SK-N-SH (cell line): ENCODE measurements around the gene DYNLL1.

Source experiments
- EP300 ChIP-seq, 2 experiments: IDR thresholded peaks; 2 replicates each; pipeline versions ENCODE4 v1.4.0 to v1.6.1; 2012; ENCODE audit warnings: borderline replicate concordance in 1 of 2, low read depth in 1 of 2, low read length in 1 of 2
- FOXJ3 ChIP-seq: sonication (generic); formaldehyde crosslinking; IDR thresholded peaks from 2 replicates; pipeline ENCODE4 v1.5.1; 2020; ENCODE audit warnings: mild to moderate bottlenecking, missing genetic modification reagents
- POLR2AphosphoS5 ChIP-seq: IDR thresholded peaks from 2 replicates; pipeline ENCODE4 v1.6.1; 2012; ENCODE audit warnings: low read depth, low read length
- SMC3 ChIP-seq: IDR thresholded peaks from 2 replicates; pipeline ENCODE4 v1.6.1; 2012; ENCODE audit warnings: low read depth, low read length, improper control_type of control experiment
- TAF1 ChIP-seq: IDR thresholded peaks from 2 replicates; pipeline ENCODE4 v1.6.1; 2012; ENCODE audit warnings: low read depth, mild to moderate bottlenecking, low read length, moderate library complexity, borderline replicate concordance
- YY1 ChIP-seq: IDR thresholded peaks from 2 replicates; pipeline ENCODE4 v1.4.0; 2012; ENCODE audit warnings: low read depth, mild to moderate bottlenecking
- TF ChIP-seq, protein P1 (sequence below): fragments of 200-600 bp; sonication (generic); IDR thresholded peaks from 2 replicates; pipeline ENCODE4 v1.6.1; 2017; ENCODE audit warnings: antibody characterized with exemption, mild to moderate bottlenecking, moderate library complexity
- TF ChIP-seq, protein P2 (sequence below): IDR thresholded peaks from 2 replicates; pipeline ENCODE4 v1.6.1; 2012; ENCODE audit warnings: mild to moderate bottlenecking, low read depth, low read length, moderate library complexity

DNA sequence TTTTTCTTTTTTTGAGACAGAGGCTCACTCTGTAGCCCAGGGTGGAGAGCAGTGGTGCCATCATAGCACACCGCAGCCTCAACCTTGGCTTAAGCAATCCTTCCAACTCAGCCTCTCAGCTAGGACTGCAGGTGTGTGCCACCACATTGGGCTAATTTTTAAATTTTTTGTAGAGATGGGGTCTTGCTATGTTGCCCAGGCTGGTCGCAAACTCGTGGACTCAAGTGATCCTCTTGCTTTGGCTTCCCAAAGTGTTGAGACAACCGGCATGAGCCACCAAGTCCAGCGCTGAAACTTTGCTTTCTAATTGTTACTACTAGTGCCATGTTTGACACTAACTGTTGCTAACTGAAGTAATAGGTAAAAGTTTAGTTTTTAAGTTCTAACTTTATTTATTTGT is 46.3 kb downstream of the DYNLL1 start:
- TF ChIP-seq, protein P1, sequence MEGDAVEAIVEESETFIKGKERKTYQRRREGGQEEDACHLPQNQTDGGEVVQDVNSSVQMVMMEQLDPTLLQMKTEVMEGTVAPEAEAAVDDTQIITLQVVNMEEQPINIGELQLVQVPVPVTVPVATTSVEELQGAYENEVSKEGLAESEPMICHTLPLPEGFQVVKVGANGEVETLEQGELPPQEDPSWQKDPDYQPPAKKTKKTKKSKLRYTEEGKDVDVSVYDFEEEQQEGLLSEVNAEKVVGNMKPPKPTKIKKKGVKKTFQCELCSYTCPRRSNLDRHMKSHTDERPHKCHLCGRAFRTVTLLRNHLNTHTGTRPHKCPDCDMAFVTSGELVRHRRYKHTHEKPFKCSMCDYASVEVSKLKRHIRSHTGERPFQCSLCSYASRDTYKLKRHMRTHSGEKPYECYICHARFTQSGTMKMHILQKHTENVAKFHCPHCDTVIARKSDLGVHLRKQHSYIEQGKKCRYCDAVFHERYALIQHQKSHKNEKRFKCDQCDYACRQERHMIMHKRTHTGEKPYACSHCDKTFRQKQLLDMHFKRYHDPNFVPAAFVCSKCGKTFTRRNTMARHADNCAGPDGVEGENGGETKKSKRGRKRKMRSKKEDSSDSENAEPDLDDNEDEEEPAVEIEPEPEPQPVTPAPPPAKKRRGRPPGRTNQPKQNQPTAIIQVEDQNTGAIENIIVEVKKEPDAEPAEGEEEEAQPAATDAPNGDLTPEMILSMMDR, result no peak
- no peak for TF ChIP-seq EP300 (IDR thresholded peaks at IDR 0.05; ENCODE audit: borderline replicate concordance in 1 of 2, low read depth in 1 of 2, low read length in 1 of 2)
- TF ChIP-seq, protein P2, sequence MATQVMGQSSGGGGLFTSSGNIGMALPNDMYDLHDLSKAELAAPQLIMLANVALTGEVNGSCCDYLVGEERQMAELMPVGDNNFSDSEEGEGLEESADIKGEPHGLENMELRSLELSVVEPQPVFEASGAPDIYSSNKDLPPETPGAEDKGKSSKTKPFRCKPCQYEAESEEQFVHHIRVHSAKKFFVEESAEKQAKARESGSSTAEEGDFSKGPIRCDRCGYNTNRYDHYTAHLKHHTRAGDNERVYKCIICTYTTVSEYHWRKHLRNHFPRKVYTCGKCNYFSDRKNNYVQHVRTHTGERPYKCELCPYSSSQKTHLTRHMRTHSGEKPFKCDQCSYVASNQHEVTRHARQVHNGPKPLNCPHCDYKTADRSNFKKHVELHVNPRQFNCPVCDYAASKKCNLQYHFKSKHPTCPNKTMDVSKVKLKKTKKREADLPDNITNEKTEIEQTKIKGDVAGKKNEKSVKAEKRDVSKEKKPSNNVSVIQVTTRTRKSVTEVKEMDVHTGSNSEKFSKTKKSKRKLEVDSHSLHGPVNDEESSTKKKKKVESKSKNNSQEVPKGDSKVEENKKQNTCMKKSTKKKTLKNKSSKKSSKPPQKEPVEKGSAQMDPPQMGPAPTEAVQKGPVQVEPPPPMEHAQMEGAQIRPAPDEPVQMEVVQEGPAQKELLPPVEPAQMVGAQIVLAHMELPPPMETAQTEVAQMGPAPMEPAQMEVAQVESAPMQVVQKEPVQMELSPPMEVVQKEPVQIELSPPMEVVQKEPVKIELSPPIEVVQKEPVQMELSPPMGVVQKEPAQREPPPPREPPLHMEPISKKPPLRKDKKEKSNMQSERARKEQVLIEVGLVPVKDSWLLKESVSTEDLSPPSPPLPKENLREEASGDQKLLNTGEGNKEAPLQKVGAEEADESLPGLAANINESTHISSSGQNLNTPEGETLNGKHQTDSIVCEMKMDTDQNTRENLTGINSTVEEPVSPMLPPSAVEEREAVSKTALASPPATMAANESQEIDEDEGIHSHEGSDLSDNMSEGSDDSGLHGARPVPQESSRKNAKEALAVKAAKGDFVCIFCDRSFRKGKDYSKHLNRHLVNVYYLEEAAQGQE, result no peak
- TF ChIP-seq SMC3, result no peak
- TF ChIP-seq TAF1, result no peak
- TF ChIP-seq POLR2AphosphoS5, result no peak
- no peak for TF ChIP-seq YY1
- no peak for TF ChIP-seq FOXJ3 (CRISPR knock-in tag)
